CD4-positive, alpha-beta memory T cell (primary cell): ENCODE data around the gene PDE4C. TPM values are rescaled to one million over a fixed set of nuclear protein-coding genes. Genes with fewer than 3 reads are reported as not detected.

Experiments used
- CTCF ChIA-PET: fragments of 350-600 bp; sonication (Branson Sonifier 250); formaldehyde crosslinking; loops from one replicate; lab custom pipeline; 2021; ENCODE audit warnings: inconsistent platforms; ENCODE audit not compliant: partially characterized antibody; lab: Charles Lee
- POLR2A ChIA-PET: fragments of 350-600 bp; sonication (Branson Sonifier 250); formaldehyde crosslinking; loops from one replicate; lab custom pipeline; 2021; ENCODE audit not compliant: partially characterized antibody; lab: Charles Lee
- DNase-seq, 5 donors: peaks; one replicate each; pipeline versions ENCODE4 v3.0.0 to v3.0.0-alpha.2; 2020 to 2022; ENCODE audit warnings: mixed read lengths in 1 of 5
- H3K27ac ChIP-seq: one replicate; pipeline ENCODE4 v1.7.0; 2013; ENCODE audit warnings: low read depth, low read length
- H3K27me3 ChIP-seq: 2 replicates; pipeline ENCODE4 v1.7.0; 2013; ENCODE audit warnings: mild to moderate bottlenecking, low read length, moderate library complexity; ENCODE audit not compliant: insufficient read depth
- H3K36me3 ChIP-seq: 2 replicates; pipeline ENCODE4 v1.7.0; 2013; ENCODE audit warnings: mild to moderate bottlenecking, low read length, moderate library complexity; ENCODE audit not compliant: insufficient read depth
- H3K4me1 ChIP-seq: 2 replicates; pipeline ENCODE4 v1.7.0; 2013; ENCODE audit warnings: mild to moderate bottlenecking, low read length, moderate library complexity; ENCODE audit not compliant: insufficient read depth
- H3K4me3 ChIP-seq, 2 donors: one replicate each; pipeline ENCODE4 v1.7.0; 2013; ENCODE audit warnings: low read length in 2 of 2, mild to moderate bottlenecking in 1 of 2
- H3K9me3 ChIP-seq, 2 donors: one replicate each; pipeline ENCODE4 v1.7.0; 2013; ENCODE audit warnings: low read length in 2 of 2, control low read depth in 1 of 2; ENCODE audit not compliant: control insufficient read depth in 1 of 2
- H3K27ac Mint-ChIP-seq, 7 donors: one replicate each; pipeline ENCODE4 v1.8.0; 2020 to 2021; ENCODE audit warnings: mixed read lengths in 7 of 7, mild to moderate bottlenecking in 6 of 7, inconsistent platforms in 3 of 7, moderate library complexity in 3 of 7
- H3K27me3 Mint-ChIP-seq, 2 donors: one replicate each; pipeline ENCODE4 v1.8.0; 2020 to 2021; ENCODE audit warnings: mixed read lengths in 2 of 2
- H3K36me3 Mint-ChIP-seq, 2 donors: one replicate each; pipeline ENCODE4 v1.8.0; 2020 to 2021; ENCODE audit warnings: mixed read lengths in 2 of 2, inconsistent platforms in 1 of 2, mild to moderate bottlenecking in 1 of 2
- H3K4me1 Mint-ChIP-seq, 4 donors: one replicate each; pipeline ENCODE4 v1.8.0; 2020 to 2021; ENCODE audit warnings: mixed read lengths in 4 of 4, mild to moderate bottlenecking in 1 of 4
- H3K4me3 Mint-ChIP-seq, 8 donors: one replicate each; pipeline ENCODE4 v1.8.0; 2020 to 2021; ENCODE audit warnings: mixed read lengths in 8 of 8, mild to moderate bottlenecking in 7 of 8, moderate library complexity in 6 of 8, inconsistent platforms in 3 of 8
- H3K9me3 Mint-ChIP-seq, 8 donors: one replicate each; pipeline ENCODE4 v1.8.0; 2020 to 2021; ENCODE audit warnings: mixed read lengths in 8 of 8, mild to moderate bottlenecking in 5 of 8, inconsistent platforms in 3 of 8, moderate library complexity in 1 of 8
- intact Hi-C: fragments of 100-400 bp; cut with micrococcal nuclease; formaldehyde crosslinking; loops from one replicate; pipeline ENCODE4 v1.15.1; 2023
- polyA plus RNA-seq, 2 donors: library from polyadenylated mRNA; unstranded; fragments of 300-500 nt; fragmentation: Illumina TruSeq; gene quantifications; one replicate each; pipeline ENCODE4 v1.2.3, GENCODE V29; 2021
- total RNA-seq, 2 experiments: library from RNA; stranded (reverse); gene quantifications; one replicate each; pipeline ENCODE4 v1.2.3, GENCODE V29; 2021

Gene PDE4C
- total and polyA plus RNA-seq, 4 experiments from 2014 or later = 0.52 TPM; not detected in 3

DNA sequence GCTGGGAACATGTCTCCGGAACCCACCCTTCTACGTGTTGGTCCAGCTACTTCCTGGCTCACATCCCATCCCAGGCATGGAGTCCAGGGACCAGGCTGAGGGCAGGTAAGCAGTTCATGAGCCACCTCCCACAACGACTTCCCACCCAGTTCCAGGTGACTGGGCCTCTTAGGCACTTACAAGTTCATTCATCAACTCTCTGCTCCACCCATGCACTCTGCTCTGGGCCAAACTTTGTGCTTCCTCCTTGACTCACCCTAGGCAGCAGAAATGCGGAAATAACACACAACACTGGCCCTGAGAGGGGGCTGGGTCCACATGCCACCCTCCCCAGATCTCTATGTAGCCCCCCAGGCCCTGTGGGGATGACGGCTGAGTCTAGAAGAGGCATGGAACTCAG, 27.5 kb upstream of the PDE4C start:
- no peak overlapping the region for H3K4me3 Mint-ChIP-seq
- DNase-seq = no peak

DNA sequence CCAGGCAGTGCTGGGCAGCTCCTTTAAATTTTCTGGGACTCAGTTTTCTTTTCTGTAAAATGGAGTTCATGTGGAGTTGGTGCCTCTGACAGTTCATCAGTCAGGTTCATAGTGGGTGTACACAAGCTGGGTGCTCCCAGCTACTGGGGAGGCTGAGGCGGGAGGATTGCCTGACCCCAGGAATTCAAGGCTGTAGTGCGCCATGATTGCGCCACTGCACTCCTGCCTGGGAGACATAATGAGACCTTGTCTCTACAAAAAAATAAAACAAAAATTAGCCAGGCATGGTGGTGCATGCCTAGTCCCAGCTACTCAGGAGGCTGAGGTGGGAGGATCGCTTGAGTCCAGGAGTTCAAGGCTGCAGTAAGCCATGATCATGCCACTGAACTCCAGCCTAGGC, 26.9 kb upstream of the PDE4C start:
- H3K27me3 Mint-ChIP-seq = peaks cover 4 to 9% of the 10 kb centered on the region in 2 donors
- Histone ChIP-seq H3K4me1 (no peaks in the 10 kb centered on the region), H3K27ac (no peak overlapping the region), H3K4me3 (no peak overlapping the region), H3K36me3 (no peaks in the 10 kb centered on the region), H3K9me3 (no peaks in the 10 kb centered on the region), H3K27me3 (no peaks in the 10 kb centered on the region)
- H3K9me3 Mint-ChIP-seq = no peaks in the 10 kb centered on the region
- peak overlapping the region in 1 of 7 donors; percentile 7 for H3K27ac Mint-ChIP-seq
- peak overlapping the region in 1 of 8 donors; percentile 2 for H3K4me3 Mint-ChIP-seq
- DNase-seq = no peak
- intact Hi-C loops = loop anchor here (2.0 kb wide), 2 partner anchors 246 to 314 kb away; no protein-coding TSS in a partner anchor
- no peaks in the 10 kb centered on the region for H3K36me3 Mint-ChIP-seq
- H3K4me1 Mint-ChIP-seq = peaks cover 1 to 7% (median 5%) of the 10 kb centered on the region in 4 donors
- ChIA-PET CTCF (interaction anchor here (0.7 to 10.5 kb wide), 19 partner anchors 8 to 194 kb away, joined by 3 to 150 read pairs (median 8); partner anchors contain the start of genes IQCN, MPV17L2 and RAB3A), POLR2A (interaction anchor here (0.7 to 1.9 kb wide), 4 partner anchors 27 to 61 kb away, joined by 3 to 12 read pairs (median 4); partner anchors contain the start of gene RAB3A)

More for the DNA sequence above, 27.5 kb upstream of the PDE4C start:
- H3K9me3 Mint-ChIP-seq = no peaks in the 10 kb centered on the region
- no peaks in the 10 kb centered on the region for H3K9me3 ChIP-seq
- H3K36me3 Mint-ChIP-seq = no peaks in the 10 kb centered on the region
- POLR2A ChIA-PET = interaction anchor here (0.7 to 1.9 kb wide), 3 partner anchors 26 to 61 kb away, joined by 3 to 8 read pairs (median 6); partner anchors contain the start of gene MPV17L2
- intact Hi-C loops = loop anchor here (1.0 to 2.0 kb wide), 3 partner anchors 157 to 315 kb away; no protein-coding TSS in a partner anchor
- no peaks in the 10 kb centered on the region for H3K4me1 ChIP-seq
- CTCF ChIA-PET = interaction anchor here (0.7 to 10.5 kb wide), 15 partner anchors 8 to 194 kb away, joined by 3 to 150 read pairs (median 7); partner anchors contain the start of genes IQCN, MPV17L2 and RAB3A
- no peaks in the 10 kb centered on the region for H3K27me3 ChIP-seq
- no peak overlapping the region for H3K27ac ChIP-seq
- no peaks in the 10 kb centered on the region for H3K36me3 ChIP-seq
- H3K27ac Mint-ChIP-seq = peak overlapping the region in 2 of 7 donors; percentile 16 to 59
- peaks cover 4 to 9% of the 10 kb centered on the region in 2 donors for H3K27me3 Mint-ChIP-seq
- H3K4me3 ChIP-seq = no peak overlapping the region
- peaks cover 1 to 7% (median 5%) of the 10 kb centered on the region in 4 donors for H3K4me1 Mint-ChIP-seq

DNA sequence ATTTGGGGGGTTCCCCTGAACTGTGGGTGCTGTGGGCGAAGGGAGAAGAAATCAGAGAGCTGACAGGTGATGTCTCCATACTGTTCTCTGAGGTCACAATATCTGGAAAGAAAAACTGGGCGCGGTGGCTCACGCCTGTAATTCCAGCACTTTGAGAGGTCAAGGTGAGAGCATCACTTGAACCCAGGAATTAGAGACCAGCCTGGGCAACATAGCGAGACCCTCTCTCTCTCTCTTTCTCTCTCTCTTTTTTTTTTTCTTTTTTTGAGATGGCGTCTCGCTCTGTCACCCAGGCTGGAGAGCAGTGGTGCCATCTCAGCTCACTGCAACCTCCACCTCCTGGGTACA, 26.1 kb upstream of the PDE4C start:
- DNase-seq = no peak
- intact Hi-C loops = loop anchor here (1.0 to 2.0 kb wide), 7 partner anchors 44 to 314 kb away; no protein-coding TSS in a partner anchor
- H3K4me1 ChIP-seq = no peaks in the 10 kb centered on the region
- POLR2A ChIA-PET = interaction anchor here (0.8 to 1.9 kb wide), 6 partner anchors 44 to 161 kb away, joined by 3 to 12 read pairs (median 4); partner anchors contain the start of genes MPV17L2 and RAB3A
- H3K4me3 ChIP-seq = no peak overlapping the region
- H3K27ac ChIP-seq = no peak overlapping the region
- no peaks in the 10 kb centered on the region for H3K27me3 ChIP-seq
- H3K9me3 ChIP-seq = no peaks in the 10 kb centered on the region
- Mint-ChIP-seq H3K27me3 (peaks cover 4 to 9% of the 10 kb centered on the region in 2 donors), H3K36me3 (no peaks in the 10 kb centered on the region), H3K27ac (peak overlapping the region in 1 of 7 donors; percentile 66), H3K9me3 (no peaks in the 10 kb centered on the region), H3K4me3 (no peak overlapping the region), H3K4me1 (peaks cover 1 to 7% (median 5%) of the 10 kb centered on the region in 4 donors)
- CTCF ChIA-PET = interaction anchor here (0.7 to 10.5 kb wide), 28 partner anchors 8 to 314 kb away, joined by 3 to 150 read pairs (median 6); partner anchors contain the start of genes IFI30, IQCN, MPV17L2 and RAB3A
- no peaks in the 10 kb centered on the region for H3K36me3 ChIP-seq

DNA sequence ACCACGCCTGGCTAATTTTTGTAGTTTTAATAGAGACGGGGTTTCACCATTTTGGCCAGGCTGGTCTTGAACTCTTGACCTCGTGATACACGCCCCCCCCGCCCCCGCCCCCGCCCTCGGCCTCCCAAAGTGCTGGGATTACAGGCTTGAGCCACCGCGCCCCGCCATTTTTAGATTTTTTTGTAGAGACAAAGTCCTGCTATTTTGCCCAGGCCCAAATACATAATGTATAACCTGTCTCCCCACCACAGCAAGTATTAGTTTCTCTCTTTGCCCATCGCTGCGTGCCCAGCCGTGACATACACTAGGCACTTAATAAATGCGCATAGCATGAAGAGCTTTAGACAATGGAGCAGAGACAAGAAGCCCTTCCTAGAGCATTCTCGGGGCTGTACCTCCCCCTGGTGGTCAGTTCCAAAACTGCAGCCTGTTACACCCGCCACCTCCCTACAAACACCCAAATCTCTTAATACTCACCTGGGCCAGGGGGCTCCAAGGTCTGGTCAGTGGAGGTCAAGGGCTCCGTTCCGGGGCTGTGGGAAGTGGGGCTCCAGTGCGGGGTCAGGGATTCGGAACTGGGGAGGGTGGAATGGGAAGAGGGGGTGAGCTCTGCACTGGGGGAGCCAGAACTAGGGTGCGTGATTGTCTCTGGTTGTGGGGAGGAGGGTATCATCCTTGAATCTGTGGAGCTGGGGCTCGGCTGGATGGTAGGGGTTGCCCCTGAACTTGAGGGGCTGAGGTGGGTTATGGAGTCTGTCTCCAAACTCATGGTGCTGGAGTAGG, 25.5 kb upstream of the PDE4C start:
- Histone ChIP-seq H3K9me3 (no peaks in the 10 kb centered on the region), H3K27me3 (no peaks in the 10 kb centered on the region), H3K4me3 (no peak overlapping the region), H3K4me1 (no peaks in the 10 kb centered on the region), H3K36me3 (no peaks in the 10 kb centered on the region), H3K27ac (no peak overlapping the region)
- H3K27ac Mint-ChIP-seq = peak overlapping the region in 2 of 7 donors; percentile 4 to 66
- no peak overlapping the region for H3K4me3 Mint-ChIP-seq
- H3K36me3 Mint-ChIP-seq = no peaks in the 10 kb centered on the region
- H3K27me3 Mint-ChIP-seq = peaks cover 4 to 9% of the 10 kb centered on the region in 2 donors
- intact Hi-C loops = loop anchor here (1.0 to 2.0 kb wide), 9 partner anchors 43 to 313 kb away; partner anchors contain the start of gene RAB3A
- DNase-seq = peak; percentile 74 to 79 (median 76)
- ChIA-PET CTCF (interaction anchor here (0.6 to 10.5 kb wide), 30 partner anchors 8 to 313 kb away, joined by 3 to 150 read pairs (median 5); partner anchors contain the start of genes IFI30, IQCN, MPV17L2 and RAB3A), POLR2A (interaction anchor here (0.6 to 1.9 kb wide), 6 partner anchors 43 to 161 kb away, joined by 3 to 12 read pairs (median 4); partner anchors contain the start of gene MPV17L2)
- H3K9me3 Mint-ChIP-seq = no peaks in the 10 kb centered on the region
- H3K4me1 Mint-ChIP-seq = peaks cover 1 to 7% (median 5%) of the 10 kb centered on the region in 4 donors

DNA sequence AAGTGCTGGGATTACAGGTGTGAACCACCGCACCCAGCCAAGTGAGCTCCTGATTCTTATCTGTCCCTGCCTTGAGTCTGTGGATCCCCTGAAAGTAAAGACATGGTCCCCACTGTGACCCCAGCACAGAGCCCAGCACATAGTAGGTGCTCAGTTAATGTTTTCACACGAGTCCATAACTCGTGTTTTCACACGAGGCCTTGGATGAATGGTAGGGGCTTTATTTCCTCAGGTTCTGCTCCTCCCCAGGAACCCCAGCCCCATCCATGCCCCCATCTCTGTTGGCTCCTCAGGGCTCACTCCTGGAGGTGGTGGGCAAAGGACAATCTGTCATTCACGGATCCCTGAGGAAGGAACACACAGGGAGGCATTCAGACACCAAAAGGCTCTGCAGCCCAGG, 23.6 kb upstream of the PDE4C start:
- Histone ChIP-seq H3K36me3 (no peaks in the 10 kb centered on the region), H3K4me1 (no peaks in the 10 kb centered on the region), H3K27me3 (no peaks in the 10 kb centered on the region), H3K9me3 (no peaks in the 10 kb centered on the region), H3K27ac (no peak overlapping the region), H3K4me3 (no peak overlapping the region)
- Mint-ChIP-seq H3K27ac (no peak overlapping the region), H3K27me3 (peaks cover 4 to 7% of the 10 kb centered on the region in 2 donors), H3K4me1 (peaks cover 1 to 5% (median 3%) of the 10 kb centered on the region in 4 donors), H3K4me3 (no peak overlapping the region), H3K36me3 (no peaks in the 10 kb centered on the region), H3K9me3 (no peaks in the 10 kb centered on the region)
- intact Hi-C loops = loop anchor here (2.0 kb wide), 1 partner anchor 137 kb away; no protein-coding TSS in a partner anchor
- ChIA-PET CTCF (interaction anchor here (0.7 to 10.5 kb wide), 13 partner anchors 10 to 433 kb away, joined by 3 to 150 read pairs (median 4); partner anchors contain the start of genes KXD1, MPV17L2 and RAB3A), POLR2A (interaction anchor here (0.9 kb wide), 1 partner anchor 58 kb away, joined by 4 read pairs; no protein-coding TSS in a partner anchor)
- no peak for DNase-seq

DNA sequence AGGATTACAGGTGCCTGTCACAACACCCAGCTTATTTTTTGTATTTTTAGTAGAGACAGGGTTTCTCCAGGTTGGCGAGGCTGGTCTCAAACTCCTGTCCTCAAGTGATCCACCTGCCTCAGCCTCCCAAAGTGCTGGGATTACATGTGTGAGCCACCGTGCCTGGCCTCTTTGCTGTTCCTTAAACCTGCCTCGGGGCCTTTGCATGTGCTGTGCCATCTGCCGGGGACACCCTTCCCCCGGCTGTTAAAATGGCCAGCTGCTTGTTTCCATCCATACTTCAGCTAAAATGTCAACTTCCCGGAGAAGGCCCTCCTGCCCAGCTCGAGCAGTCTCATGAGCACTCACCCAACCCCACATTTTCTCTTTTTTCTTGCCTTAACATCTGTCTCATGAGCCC, 19.1 kb upstream of the PDE4C start:
- intact Hi-C loops = no loop called here
- Histone ChIP-seq H3K4me3 (no peak overlapping the region), H3K4me1 (no peaks in the 10 kb centered on the region), H3K9me3 (no peaks in the 10 kb centered on the region), H3K27me3 (no peaks in the 10 kb centered on the region), H3K27ac (no peak overlapping the region), H3K36me3 (no peaks in the 10 kb centered on the region)
- no peaks in the 10 kb centered on the region for H3K36me3 Mint-ChIP-seq
- H3K4me1 Mint-ChIP-seq = no peaks in the 10 kb centered on the region
- H3K27me3 Mint-ChIP-seq = no peaks in the 10 kb centered on the region
- ChIA-PET CTCF (interaction anchor here (1.1 to 2.2 kb wide), 4 partner anchors 9 to 53 kb away, joined by 3 to 6 read pairs (median 6); partner anchors contain the start of gene MPV17L2), POLR2A (interaction anchor here (0.6 kb wide), 1 partner anchor 158 kb away, joined by 3 read pairs; no protein-coding TSS in a partner anchor)
- H3K9me3 Mint-ChIP-seq = no peaks in the 10 kb centered on the region
- no peak overlapping the region for H3K27ac Mint-ChIP-seq
- DNase-seq = no peak
- no peak overlapping the region for H3K4me3 Mint-ChIP-seq
